HUES64 (cell line): Measurements from ENCODE around the gene MICU1.

Experiments used
- H3K27ac ChIP-seq: 2 replicates; pipeline ENCODE4 v1.7.0; 2013; ENCODE audit warnings: low read depth, low read length, inconsistent platforms
- H3K27me3 ChIP-seq: 2 replicates; pipeline ENCODE4 v1.6.1; 2013; ENCODE audit warnings: mild to moderate bottlenecking, low read length; ENCODE audit not compliant: insufficient read depth
- H3K36me3 ChIP-seq: 2 replicates; pipeline ENCODE4 v1.6.1; 2013; ENCODE audit warnings: mild to moderate bottlenecking, low read length; ENCODE audit not compliant: insufficient read depth
- H3K4me1 ChIP-seq: 2 replicates; pipeline ENCODE4 v1.6.1; 2013; ENCODE audit warnings: mild to moderate bottlenecking, low read length, moderate library complexity; ENCODE audit not compliant: insufficient read depth
- H3K4me3 ChIP-seq: 2 replicates; pipeline ENCODE4 v1.5.1; 2013; ENCODE audit warnings: mild to moderate bottlenecking, low read length, moderate library complexity
- H3K9ac ChIP-seq: 2 replicates; pipeline ENCODE4 v1.6.1; 2013; ENCODE audit warnings: mild to moderate bottlenecking, low read depth, low read length
- H3K9me3 ChIP-seq: 2 replicates; pipeline ENCODE4 v1.6.1; 2013; ENCODE audit warnings: low read depth, low read length; ENCODE audit not compliant: insufficient read depth
- WGBS: fragments of 150-250, 120-280 bp; methylation state at CpG from one replicate; pipeline ENCODE4 v1.1.7; 2013; ENCODE audit warnings: missing lambda C conversion rate; 5-methylcytosine and 5-hydroxymethylcytosine counted together

Gene MICU1

DNA sequence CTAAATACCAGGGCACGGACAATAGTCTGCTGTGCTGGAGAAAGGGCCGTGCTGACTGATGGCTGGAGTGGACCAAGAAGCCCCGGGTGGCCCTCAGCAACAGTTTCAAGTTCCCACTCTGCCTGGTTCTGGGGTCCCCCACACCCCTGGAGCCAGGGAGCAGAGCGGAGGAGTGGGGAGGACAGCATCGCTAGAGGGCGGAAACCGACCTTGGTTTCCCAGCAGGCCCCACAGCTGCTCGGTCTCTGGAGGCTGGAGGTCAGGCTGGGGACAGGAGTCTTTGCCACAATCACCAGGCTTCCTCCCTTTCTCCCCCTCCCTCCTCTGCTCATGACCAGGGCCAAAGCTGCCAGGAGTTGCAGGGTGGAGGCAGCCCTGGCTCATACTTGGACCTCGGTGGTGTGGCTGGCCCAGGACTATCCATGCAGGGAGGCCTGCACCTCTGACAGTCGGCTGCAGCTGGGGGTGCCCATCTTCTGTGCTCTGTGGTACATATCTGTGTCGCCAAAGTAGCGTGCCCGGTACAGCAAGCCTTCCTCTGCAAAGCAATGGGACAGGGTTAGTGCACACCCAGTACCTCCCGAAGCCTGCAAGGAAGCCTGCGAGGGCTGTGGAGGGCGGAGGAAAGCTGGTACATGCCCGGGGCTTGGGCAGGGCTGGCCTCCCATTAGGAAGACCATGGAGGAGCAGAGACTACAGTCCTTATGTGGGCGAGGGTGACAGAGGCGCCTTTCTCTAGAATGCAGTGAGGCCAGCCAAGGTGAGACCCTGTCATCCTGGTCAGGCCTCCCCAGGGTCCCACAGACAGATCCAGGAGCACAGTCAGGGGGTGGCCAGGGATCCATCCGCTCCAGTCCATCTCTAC is 290.3 kb downstream of the MICU1 start:
- peaks cover 17% of the 10 kb centered on the region for H3K4me1 ChIP-seq
- peaks cover 57% of the 10 kb centered on the region for H3K36me3 ChIP-seq
- whole genome bisulfite sequencing: 94% methylated on average over 20 of the region's 20 CpGs
- no peak overlapping the region for H3K27ac ChIP-seq
- H3K9ac ChIP-seq: no peak overlapping the region
- H3K4me3 ChIP-seq: no peak overlapping the region
- no peaks in the 10 kb centered on the region for H3K9me3 ChIP-seq
- no peaks in the 10 kb centered on the region for H3K27me3 ChIP-seq

DNA sequence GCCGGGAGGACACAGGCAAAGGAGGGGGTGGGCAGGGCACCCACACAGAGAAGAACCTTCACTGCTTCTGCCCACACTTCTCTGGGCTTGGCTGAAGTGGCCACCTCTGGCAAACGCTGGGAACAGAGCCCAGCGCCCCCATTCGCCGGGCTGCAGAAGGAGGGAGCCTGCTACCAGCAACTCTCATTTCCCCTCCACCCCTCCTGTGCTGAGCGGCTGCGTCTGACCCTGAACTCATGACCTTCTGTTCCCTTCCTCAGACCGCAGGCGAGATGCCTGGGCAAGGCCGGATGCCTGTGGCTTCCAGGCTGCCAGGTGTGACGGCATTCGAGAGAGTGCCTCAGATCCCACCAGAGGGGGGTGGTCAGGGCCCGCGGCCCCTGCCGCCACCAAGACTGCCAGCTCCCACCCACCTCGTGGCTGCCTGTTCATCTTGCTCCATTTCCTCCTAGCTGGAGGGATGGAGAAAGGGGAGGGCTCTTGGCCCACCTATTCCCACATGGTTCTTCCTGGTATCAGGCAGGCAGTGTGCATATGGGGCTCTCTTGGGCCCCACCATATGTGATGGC is 291.0 kb downstream of the MICU1 start:
- Histone ChIP-seq H3K36me3 (peaks cover 57% of the 10 kb centered on the region), H3K27ac (peak overlapping the region; percentile 33), H3K4me1 (peaks cover 17% of the 10 kb centered on the region), H3K27me3 (no peaks in the 10 kb centered on the region), H3K9ac (no peak overlapping the region), H3K9me3 (no peaks in the 10 kb centered on the region), H3K4me3 (no peak overlapping the region)
- WGBS: 85% methylated on average over 15 of the region's 16 CpGs

DNA sequence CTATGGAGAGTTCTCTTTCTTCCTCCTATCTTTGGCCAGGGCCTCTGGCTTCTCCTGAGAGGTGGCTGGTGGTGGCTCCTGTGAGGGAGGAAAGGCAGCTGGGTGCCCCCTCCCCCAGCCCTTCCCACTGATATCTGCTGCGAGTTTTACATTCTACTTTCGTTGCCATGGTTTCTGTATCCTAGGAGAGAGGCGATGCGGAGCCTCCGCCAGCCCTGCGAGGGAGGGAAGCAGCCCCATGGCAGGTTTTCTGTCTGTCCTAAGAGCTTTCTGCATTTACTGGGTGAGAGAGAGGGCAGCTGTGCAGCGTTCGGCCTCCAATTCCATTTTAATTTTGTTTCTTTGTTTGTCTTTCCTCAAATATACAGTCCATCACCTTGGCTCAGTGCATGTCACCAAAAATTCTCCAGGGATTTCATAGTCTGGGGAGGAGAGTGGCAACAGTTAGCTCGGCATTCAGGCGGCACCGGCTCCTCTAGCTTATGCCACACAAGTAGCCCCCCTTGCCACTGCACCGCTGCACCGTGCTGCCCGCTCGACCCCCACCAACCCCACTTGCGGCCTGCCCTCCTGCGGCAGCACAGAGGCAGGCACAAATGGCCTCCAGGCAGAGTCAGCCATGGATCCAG is 291.6 kb downstream of the MICU1 start:
- 80% methylated on average over 17 of the region's 17 CpGs for WGBS
- H3K9me3 ChIP-seq: no peaks in the 10 kb centered on the region
- H3K27ac ChIP-seq: peak overlapping the region; percentile 33
- no peak overlapping the region for H3K9ac ChIP-seq
- no peaks in the 10 kb centered on the region for H3K27me3 ChIP-seq
- peaks cover 51% of the 10 kb centered on the region for H3K36me3 ChIP-seq
- peaks cover 18% of the 10 kb centered on the region for H3K4me1 ChIP-seq
- no peak overlapping the region for H3K4me3 ChIP-seq

DNA sequence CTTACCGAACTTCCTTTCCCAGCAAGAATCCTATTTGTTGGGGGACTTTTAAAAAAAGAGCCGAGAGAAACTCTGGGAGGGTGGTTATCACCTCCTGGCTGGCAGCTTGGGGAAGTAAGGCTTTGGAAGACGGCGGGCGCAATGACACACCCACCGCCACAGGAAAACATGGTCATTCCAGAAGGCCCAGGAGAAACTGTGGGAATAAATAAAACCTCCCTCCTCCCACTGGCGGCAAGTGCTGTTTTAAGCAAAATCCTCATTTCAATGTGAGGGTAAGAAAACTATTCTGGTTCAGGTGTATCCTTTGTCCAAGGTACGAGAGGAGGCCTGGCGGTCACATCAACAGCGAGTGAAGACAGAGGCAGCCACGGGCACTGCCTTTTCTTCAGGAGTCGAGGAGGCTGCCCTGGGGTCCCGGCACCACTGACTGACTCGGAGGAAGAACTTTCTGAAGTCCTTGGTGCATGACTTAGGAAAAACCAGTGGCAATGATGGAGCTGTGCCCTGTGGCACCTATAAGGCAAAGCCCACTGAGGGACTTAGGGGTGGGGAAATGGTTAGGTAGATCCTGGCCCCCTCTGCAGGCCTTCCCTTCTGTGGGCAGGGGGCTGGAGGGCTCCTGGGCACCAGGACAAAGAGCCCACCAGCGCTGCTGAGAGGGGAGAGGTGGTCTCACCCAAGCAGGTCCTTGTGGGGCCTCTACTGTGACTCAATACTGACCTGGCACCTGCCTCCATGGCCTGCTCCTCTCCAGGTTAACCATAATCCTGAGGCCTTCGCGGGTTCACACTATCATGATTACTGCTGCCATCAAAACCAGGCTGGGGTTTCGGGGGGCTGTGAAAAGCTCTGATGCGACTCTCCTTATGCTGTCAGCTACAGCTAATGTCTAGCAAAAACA is 292.5 kb downstream of the MICU1 start:
- Histone ChIP-seq H3K9me3 (no peaks in the 10 kb centered on the region), H3K4me3 (no peak overlapping the region), H3K27ac (0 out of 2 replicates have a peak overlapping the region, but pooled peaks have one; percentile 33), H3K36me3 (peaks cover 45% of the 10 kb centered on the region), H3K4me1 (peaks cover 27% of the 10 kb centered on the region), H3K27me3 (no peaks in the 10 kb centered on the region), H3K9ac (no peak overlapping the region)
- WGBS: 93% methylated on average over 18 of the region's 19 CpGs

DNA sequence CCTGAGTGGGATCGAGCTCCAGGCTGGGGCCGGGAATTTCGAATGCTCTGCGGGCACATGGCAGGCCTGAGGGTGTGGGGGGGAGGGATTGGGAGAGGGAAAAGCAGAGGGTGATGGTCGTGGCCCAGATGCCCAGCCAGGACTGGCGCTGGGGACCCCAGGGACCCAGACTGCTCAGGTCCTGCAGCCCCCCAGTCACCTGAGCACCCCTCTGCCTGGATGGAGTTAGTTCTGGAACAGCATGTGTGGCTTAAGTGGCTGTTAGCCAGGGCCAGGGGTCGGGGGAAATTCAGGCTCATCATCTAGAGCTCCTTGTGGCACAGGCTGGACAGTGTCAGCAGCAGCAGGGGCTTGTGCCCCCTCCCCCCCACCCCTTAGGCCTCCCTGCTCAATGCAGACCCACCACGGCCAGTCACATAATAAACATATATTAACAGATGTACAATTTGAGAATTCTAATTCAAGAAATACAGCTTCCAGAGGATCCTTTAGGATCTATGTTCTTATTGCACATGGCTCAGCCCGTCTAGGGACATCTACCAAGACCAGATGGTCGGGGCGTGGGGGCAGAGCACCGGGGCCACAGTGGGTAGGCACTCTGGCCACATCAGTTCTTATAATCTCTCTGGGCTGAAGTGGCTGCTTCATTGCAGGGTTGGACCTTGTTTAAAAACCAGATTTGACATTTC is 293.3 kb downstream of the MICU1 start:
- 64% methylated on average over 11 of the region's 12 CpGs for WGBS
- H3K9ac ChIP-seq: peak overlapping the region; percentile 37; the same call in 1 of the 2 replicates
- no peak overlapping the region for H3K4me3 ChIP-seq
- H3K36me3 ChIP-seq: peaks cover 37% of the 10 kb centered on the region
- no peaks in the 10 kb centered on the region for H3K27me3 ChIP-seq
- H3K9me3 ChIP-seq: no peaks in the 10 kb centered on the region
- H3K4me1 ChIP-seq: peaks cover 27% of the 10 kb centered on the region
- peak overlapping the region; percentile 24; the same call in 1 of the 2 replicates for H3K27ac ChIP-seq

DNA sequence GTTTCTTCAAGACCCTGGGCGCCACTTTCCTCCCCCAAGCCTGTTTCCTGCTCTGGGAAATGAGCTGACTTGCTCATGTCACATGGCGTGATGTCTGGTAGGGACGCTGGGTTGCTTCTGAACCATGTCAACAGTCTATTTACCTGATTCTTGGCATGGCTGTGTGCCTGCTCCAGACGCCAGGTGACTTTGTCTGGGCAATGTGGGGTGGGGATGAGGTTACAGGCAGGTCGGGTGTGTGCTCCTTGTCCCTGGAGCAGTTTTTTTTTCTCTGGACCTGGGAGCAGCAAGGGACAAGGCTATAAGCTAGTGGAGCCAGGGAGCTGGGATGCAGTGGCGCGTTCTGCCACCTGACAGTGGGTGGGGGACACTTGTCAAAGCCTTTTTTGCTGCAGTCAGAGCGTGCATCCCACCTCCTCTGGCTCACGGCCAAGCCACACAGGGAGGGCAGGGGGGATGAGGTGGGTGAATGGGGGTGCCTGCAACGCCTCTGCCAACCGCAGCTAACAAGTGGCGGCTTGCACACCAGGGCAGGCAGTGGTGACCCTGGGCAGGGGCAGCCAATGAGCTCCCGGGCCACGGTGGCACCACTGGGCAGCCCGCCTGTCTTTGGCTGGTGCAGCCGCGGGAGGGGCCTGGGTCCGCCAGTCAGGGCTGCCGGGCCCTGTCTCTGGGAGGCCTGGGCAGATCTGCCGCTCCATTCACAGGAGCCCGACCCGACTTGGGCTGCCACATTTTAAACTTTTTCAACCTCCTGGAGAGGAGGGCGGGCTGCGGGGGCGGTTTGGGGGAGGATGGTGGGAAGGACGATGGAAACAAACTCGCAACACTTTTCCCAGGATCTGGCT is 294.1 kb downstream of the MICU1 start:
- Histone ChIP-seq H3K9ac (peak overlapping the region; percentile 37; the same call in 1 of the 2 replicates), H3K27ac (peak overlapping the region; percentile 41; the same call in 1 of the 2 replicates)
- 42% methylated on average over 25 of the region's 27 CpGs for WGBS

DNA sequence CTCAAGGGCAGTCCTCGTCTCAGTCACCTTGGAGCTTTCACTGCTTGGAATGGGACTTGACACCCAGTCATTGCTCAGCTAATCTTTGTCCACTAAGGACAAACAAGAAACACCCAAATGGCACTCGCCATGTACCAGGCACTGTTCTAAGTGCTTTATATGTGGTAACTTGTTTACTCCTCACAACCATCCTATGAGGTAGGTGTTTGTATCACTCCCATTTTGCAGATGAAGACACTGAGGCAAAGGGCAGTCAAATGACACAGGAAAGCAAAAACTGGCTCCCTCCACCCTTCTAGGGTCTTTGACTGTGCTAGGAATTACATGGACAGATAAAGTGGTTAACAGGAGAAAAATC is 295.8 kb downstream of the MICU1 start:
- H3K9ac ChIP-seq: no peak overlapping the region
- no peaks in the 10 kb centered on the region for H3K27me3 ChIP-seq
- no peak overlapping the region for H3K27ac ChIP-seq
- H3K36me3 ChIP-seq: peaks cover 13% of the 10 kb centered on the region
- peaks cover 27% of the 10 kb centered on the region for H3K4me1 ChIP-seq
- WGBS: 83% methylated on average over 1 of the region's 2 CpGs
- H3K4me3 ChIP-seq: no peak overlapping the region
- no peaks in the 10 kb centered on the region for H3K9me3 ChIP-seq

More for the DNA sequence above, 294.1 kb downstream of the MICU1 start:
- H3K4me1 ChIP-seq: peaks cover 27% of the 10 kb centered on the region
- no peaks in the 10 kb centered on the region for H3K27me3 ChIP-seq
- peaks cover 31% of the 10 kb centered on the region for H3K36me3 ChIP-seq
- no peaks in the 10 kb centered on the region for H3K9me3 ChIP-seq
- no peak overlapping the region for H3K4me3 ChIP-seq

DNA sequence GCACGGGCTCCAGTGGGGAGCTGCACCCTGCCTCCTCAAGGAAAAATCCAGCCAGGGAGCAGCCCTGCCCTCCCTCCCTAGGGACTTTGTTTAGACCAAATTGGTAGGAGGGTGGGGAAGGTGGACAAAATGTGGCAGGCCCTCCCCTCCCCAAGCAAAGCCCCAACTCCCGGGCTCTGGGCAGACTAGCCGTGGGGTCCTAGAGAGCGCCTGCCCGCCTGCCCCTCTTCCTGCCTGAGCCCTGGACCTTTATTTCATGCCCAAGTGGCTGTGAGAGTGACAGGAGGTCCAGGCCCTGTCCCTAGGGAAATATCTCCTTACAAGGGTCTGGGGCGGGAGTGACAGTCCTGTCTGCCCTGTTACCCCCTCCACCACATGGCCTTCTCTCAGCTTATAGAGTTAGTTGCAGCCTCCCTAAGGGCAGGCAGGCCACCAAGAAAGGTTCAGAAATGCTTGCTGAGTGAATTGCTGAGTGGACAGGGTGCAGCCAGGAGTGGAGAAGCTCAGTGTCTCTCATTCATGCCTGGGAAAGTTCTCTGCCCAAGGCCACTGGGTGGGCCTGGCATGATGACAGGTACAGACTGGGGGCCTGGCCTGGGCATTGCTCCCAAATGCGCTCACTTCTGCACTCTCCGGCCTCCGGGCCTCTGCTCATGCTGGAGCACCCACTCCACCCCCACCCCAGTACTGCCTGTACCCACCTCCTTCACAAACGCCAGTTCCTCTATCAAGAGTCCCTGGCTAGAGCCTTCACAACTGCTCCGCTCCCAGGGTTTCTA is 296.4 kb downstream of the MICU1 start:
- Histone ChIP-seq H3K27ac (no peak overlapping the region), H3K9ac (no peak overlapping the region), H3K36me3 (peaks cover 8% of the 10 kb centered on the region), H3K9me3 (no peaks in the 10 kb centered on the region), H3K27me3 (no peaks in the 10 kb centered on the region), H3K4me3 (no peak overlapping the region), H3K4me1 (peaks cover 23% of the 10 kb centered on the region)
- WGBS: 86% methylated on average over 11 of the region's 11 CpGs

DNA sequence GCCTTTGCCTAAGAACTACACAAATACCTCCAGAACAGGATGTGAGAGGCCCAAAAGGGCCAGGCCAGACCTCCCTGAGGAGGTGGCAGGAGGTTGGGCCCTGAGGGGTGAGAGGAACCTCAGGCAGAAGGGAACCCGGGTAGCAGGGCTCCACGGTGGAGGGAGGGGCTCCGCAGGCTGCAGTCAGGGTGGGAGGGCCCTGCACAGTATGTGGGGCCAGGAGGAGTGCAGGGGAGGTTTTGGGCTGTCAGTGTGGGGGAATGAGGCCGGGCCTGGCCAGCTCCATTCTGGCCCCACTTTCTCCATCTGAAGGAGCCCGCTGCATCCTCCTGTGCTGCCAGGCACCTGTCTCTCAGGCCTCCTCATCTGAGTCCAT is 297.1 kb downstream of the MICU1 start:
- H3K27ac ChIP-seq: no peak overlapping the region
- 51% methylated on average over 5 of the region's 5 CpGs for WGBS

More for the DNA sequence above, 297.1 kb downstream of the MICU1 start:
- Histone ChIP-seq H3K9ac (no peak overlapping the region), H3K36me3 (peaks cover 2% of the 10 kb centered on the region; the same call in 1 of the 2 replicates), H3K4me1 (peaks cover 21% of the 10 kb centered on the region), H3K9me3 (no peaks in the 10 kb centered on the region), H3K4me3 (no peak overlapping the region), H3K27me3 (no peaks in the 10 kb centered on the region)
